H1 (cell line): ENCODE data around the gene FAIM2. TPM values are rescaled to one million over a fixed set of nuclear protein-coding genes. Genes with fewer than 3 reads are reported as not detected.

Experiments
- CTCF ChIA-PET: fragments of 300-600 bp; sonication (Branson Sonifier 250); formaldehyde crosslinking; loops from one replicate; lab custom pipeline; 2021; ENCODE audit not compliant: partially characterized antibody; lab: Charles Lee
- POLR2A ChIA-PET: fragments of 300-600 bp; sonication (Branson Sonifier 250); formaldehyde crosslinking; loops from one replicate; lab custom pipeline; 2021; ENCODE audit warnings: inconsistent platforms; ENCODE audit not compliant: partially characterized antibody; lab: Charles Lee
- DNase-seq, 2 experiments: peaks; one replicate each; pipeline versions ENCODE4 v3.0.0 to v3.0.0-alpha.2; 2010 to 2022; ENCODE audit warnings: low spot score in 2 of 2, low read depth in 1 of 2, mixed read lengths in 1 of 2
- FAIRE-seq: peaks from 2 replicates; lab custom pipeline; 2011; peaks lifted over from hg19 to GRCh38; lab: Jason Lieb, UNC
- H2AFZ ChIP-seq: 2 replicates; pipeline ENCODE4 v1.8.1; 2012; ENCODE audit warnings: low read length, inconsistent platforms
- H2AK5ac ChIP-seq: 2 replicates; pipeline ENCODE4 v1.6.1; 2013; ENCODE audit warnings: low read depth, low read length
- H2BK120ac ChIP-seq: replicated peaks from 2 replicates; pipeline ENCODE3; 2013; ENCODE audit warnings: low read depth, low read length, inconsistent platforms
- H2BK12ac ChIP-seq: 2 replicates; pipeline ENCODE4 v1.6.1; 2013; ENCODE audit warnings: low read depth, low read length
- H2BK15ac ChIP-seq: 2 replicates; pipeline ENCODE4 v1.6.1; 2013; ENCODE audit warnings: low read length
- H2BK20ac ChIP-seq: 2 replicates; pipeline ENCODE4 v1.6.1; 2013; ENCODE audit warnings: low read length
- H2BK5ac ChIP-seq: 2 replicates; pipeline ENCODE4 v1.6.1; 2013; ENCODE audit warnings: low read depth, low read length
- H3K14ac ChIP-seq: 2 replicates; pipeline ENCODE4 v1.6.1; 2013; ENCODE audit warnings: inconsistent platforms; ENCODE audit not compliant: insufficient read length
- H3K18ac ChIP-seq: 2 replicates; pipeline ENCODE4 v1.6.1; 2013; ENCODE audit warnings: low read length; ENCODE audit errors: extremely low read depth
- H3K23ac ChIP-seq: 2 replicates; pipeline ENCODE4 v1.6.1; 2013; ENCODE audit warnings: inconsistent platforms; ENCODE audit not compliant: insufficient read length
- H3K23me2 ChIP-seq: 2 replicates; pipeline ENCODE4 v1.6.1; 2013; ENCODE audit warnings: low read depth, low read length
- H3K27ac ChIP-seq: 2 replicates; pipeline ENCODE4 v1.6.1; 2011; ENCODE audit warnings: low read depth, low read length, inconsistent platforms
- H3K27me3 ChIP-seq, 4 experiments: replicated peaks in 1 of 4; 1 replicate in 1 of 4; 2 replicates in 3 of 4; pipeline versions ENCODE4 v1.6.1 to v1.8.1; 2011 to 2013; ENCODE audit warnings: low read length in 3 of 4, mild to moderate bottlenecking in 3 of 4, inconsistent platforms in 2 of 4, mixed read lengths in 2 of 4, moderate library complexity in 1 of 4; ENCODE audit not compliant: control insufficient read depth in 3 of 4, insufficient read depth in 3 of 4; ENCODE audit errors: extremely low read depth in 1 of 4
- H3K36me3 ChIP-seq, 4 experiments: 2 replicates each; pipeline versions ENCODE4 v1.6.1 to v1.8.1; 2011 to 2013; ENCODE audit warnings: mild to moderate bottlenecking in 4 of 4, low read length in 3 of 4, moderate library complexity in 2 of 4, control low read depth in 1 of 4, inconsistent platforms in 1 of 4; ENCODE audit not compliant: insufficient read depth in 4 of 4, control insufficient read depth in 2 of 4
- H3K4ac ChIP-seq: replicated peaks from 2 replicates; pipeline ENCODE3; 2013; ENCODE audit warnings: low read length, low read depth, mixed read lengths, inconsistent platforms; ENCODE audit not compliant: insufficient read length
- H3K4me1 ChIP-seq, 4 experiments: replicated peaks in 1 of 4; 1 replicate in 1 of 4; 2 replicates in 3 of 4; pipeline versions ENCODE4 v1.6.1 to v1.8.1; 2011 to 2013; ENCODE audit warnings: low read length in 3 of 4, inconsistent platforms in 2 of 4, mixed read lengths in 1 of 4; ENCODE audit not compliant: insufficient read depth in 4 of 4, control insufficient read depth in 3 of 4
- H3K4me2 ChIP-seq, 2 experiments: 2 replicates each; pipeline versions ENCODE4 v1.6.1 to v1.8.1; 2011 to 2013; ENCODE audit warnings: low read depth in 2 of 2, low read length in 2 of 2, control low read depth in 1 of 2, inconsistent platforms in 1 of 2, mild to moderate bottlenecking in 1 of 2; ENCODE audit not compliant: insufficient read depth in 1 of 2
- H3K4me3 ChIP-seq, 4 experiments: fragments of 200-600, 300-600 bp in 1 of 4; sonication (generic), shearing (Covaris generic), sonication (Bioruptor Twin) in 1 of 4; 2 replicates each; pipeline versions ENCODE4 v1.5.1 to v1.8.1; 2011 to 2016; ENCODE audit warnings: low read length in 4 of 4, low read depth in 3 of 4, control low read depth in 2 of 4, inconsistent platforms in 2 of 4, mild to moderate bottlenecking in 2 of 4, mixed read lengths in 1 of 4, moderate library complexity in 1 of 4; ENCODE audit not compliant: insufficient read depth in 2 of 4; ENCODE audit errors: extremely low read depth in 1 of 4
- H3K56ac ChIP-seq: replicated peaks from 2 replicates; pipeline ENCODE3; 2013; ENCODE audit warnings: low read depth, mild to moderate bottlenecking, mixed read lengths, low read length, inconsistent platforms; ENCODE audit not compliant: insufficient read length
- H3K79me1 ChIP-seq: 2 replicates; pipeline ENCODE4 v1.6.1; 2013; ENCODE audit warnings: low read depth, low read length, control low read depth
- H3K79me2 ChIP-seq, 2 experiments: 2 replicates each; pipeline versions ENCODE4 v1.6.1 to v1.8.1; 2012 to 2013; ENCODE audit warnings: low read length in 2 of 2, mild to moderate bottlenecking in 2 of 2, inconsistent platforms in 1 of 2; ENCODE audit not compliant: insufficient read depth in 2 of 2, control insufficient read depth in 1 of 2
- H3K9ac ChIP-seq, 4 experiments: replicated peaks in 1 of 4; 1 replicate in 1 of 4; 2 replicates in 3 of 4; pipeline versions ENCODE4 v1.6.1 to v1.8.1; 2011 to 2013; ENCODE audit warnings: low read depth in 3 of 4, low read length in 3 of 4, control low read depth in 2 of 4, mild to moderate bottlenecking in 2 of 4, moderate library complexity in 2 of 4, inconsistent platforms in 1 of 4; ENCODE audit errors: extremely low read depth in 1 of 4
- H3K9me3 ChIP-seq, 2 experiments: 2 replicates each; pipeline versions ENCODE4 v1.6.1 to v1.8.1; 2012 to 2013; ENCODE audit warnings: mild to moderate bottlenecking in 2 of 2, moderate library complexity in 2 of 2, control low read depth in 1 of 2, inconsistent platforms in 1 of 2, low read depth in 1 of 2, low read length in 1 of 2, mixed read lengths in 1 of 2; ENCODE audit not compliant: insufficient read depth in 2 of 2
- H4K20me1 ChIP-seq, 2 experiments: replicated peaks in 1 of 2; 2 replicates each; pipeline versions ENCODE3 to v1.8.1; 2011 to 2013; ENCODE audit warnings: inconsistent platforms in 2 of 2, low read length in 2 of 2, mild to moderate bottlenecking in 1 of 2; ENCODE audit not compliant: insufficient read depth in 2 of 2, control insufficient read depth in 1 of 2
- H4K5ac ChIP-seq: 2 replicates; pipeline ENCODE4 v1.6.1; 2013; ENCODE audit warnings: low read length, low read depth, mixed read lengths, inconsistent platforms; ENCODE audit not compliant: insufficient read length
- H4K8ac ChIP-seq: 2 replicates; pipeline ENCODE4 v1.8.0; 2013; ENCODE audit warnings: mild to moderate bottlenecking, moderate library complexity, low read length, inconsistent platforms; ENCODE audit not compliant: insufficient read depth; ENCODE audit errors: extremely low read depth
- H4K91ac ChIP-seq: replicated peaks from 2 replicates; pipeline ENCODE3; 2013; ENCODE audit warnings: low read length, mixed read lengths, inconsistent platforms; ENCODE audit not compliant: insufficient read length
- CHD1 ChIP-seq: IDR thresholded peaks from 2 replicates; pipeline ENCODE4 v1.6.1; 2012; ENCODE audit warnings: low read depth, low read length, improper control_type of control experiment
- CHD2 ChIP-seq: IDR thresholded peaks from 2 replicates; pipeline ENCODE4 v1.6.1; 2012; ENCODE audit warnings: low read length, improper control_type of control experiment
- FOSL1 ChIP-seq: IDR thresholded peaks from 2 replicates; pipeline ENCODE4 v1.6.1; 2011; ENCODE audit warnings: mild to moderate bottlenecking, low read depth, low read length, moderate library complexity; ENCODE audit not compliant: insufficient read depth
- GTF2F1 ChIP-seq: IDR thresholded peaks from 2 replicates; pipeline ENCODE4 v1.6.1; 2012; ENCODE audit warnings: low read depth, low read length, improper control_type of control experiment, borderline replicate concordance
- HDAC6 ChIP-seq: IDR thresholded peaks from one replicate; pipeline ENCODE4 v1.7.1; 2012; ENCODE audit warnings: low read depth, mild to moderate bottlenecking, inconsistent platforms, low read length, moderate library complexity
- JUND ChIP-seq: IDR thresholded peaks from 2 replicates; pipeline ENCODE4 v1.6.1; 2011; ENCODE audit warnings: mild to moderate bottlenecking, improper control_type of control experiment, low read length
- NANOG ChIP-seq: IDR thresholded peaks from 2 replicates; pipeline ENCODE4 v1.6.1; 2011; ENCODE audit warnings: low read length, low read depth, mild to moderate bottlenecking, inconsistent platforms; ENCODE audit not compliant: insufficient read depth, poor library complexity, severe bottlenecking
- NRF1 ChIP-seq: IDR thresholded peaks from 2 replicates; pipeline ENCODE4 v1.6.1; 2011; ENCODE audit warnings: mild to moderate bottlenecking, low read depth, low read length, improper control_type of control experiment
- RFX5 ChIP-seq: IDR thresholded peaks from 2 replicates; pipeline ENCODE4 v1.6.1; 2011; ENCODE audit warnings: low read depth, low read length, improper control_type of control experiment, borderline replicate concordance
- RXRA ChIP-seq: IDR thresholded peaks from 2 replicates; pipeline ENCODE4 v1.6.1; 2011; ENCODE audit warnings: low read depth, mild to moderate bottlenecking, low read length, moderate library complexity; ENCODE audit not compliant: insufficient read depth
- SIX5 ChIP-seq: IDR thresholded peaks from 2 replicates; pipeline ENCODE4 v1.6.1; 2011; ENCODE audit warnings: mild to moderate bottlenecking, low read depth, low read length
- SRF ChIP-seq: IDR thresholded peaks from 2 replicates; pipeline ENCODE4 v1.6.1; 2011; ENCODE audit warnings: mild to moderate bottlenecking, low read depth, low read length, moderate library complexity
- SUZ12 ChIP-seq: fragments of 200-600 bp; sonication (generic); IDR thresholded peaks from 2 replicates; pipeline ENCODE4 v1.6.1; 2012; ENCODE audit warnings: mild to moderate bottlenecking, inconsistent platforms, low read length, moderate library complexity, mixed read lengths
- TCF12 ChIP-seq: IDR thresholded peaks from 2 replicates; pipeline ENCODE4 v1.6.1; 2011; ENCODE audit warnings: low read depth, mild to moderate bottlenecking, low read length
- ZNF274 ChIP-seq: IDR thresholded peaks from 2 replicates; pipeline ENCODE4 v1.7.0; 2012; ENCODE audit warnings: low read length, borderline replicate concordance; ENCODE audit errors: extremely low read depth
- WGBS, 2 experiments: shearing (Covaris generic) in 1 of 2; methylation state at CpG; one replicate each; pipeline versions ENCODE4 v1.1.6 to v1.1.7; 2013 to 2015; ENCODE audit warnings: low lambda C conversion rate in 2 of 2, mixed read lengths in 2 of 2, inconsistent platforms in 1 of 2, low coverage in 1 of 2, missing lambda C conversion rate in 1 of 2; ENCODE audit not compliant: insufficient replicate concordance in 2 of 2, insufficient coverage in 1 of 2, insufficient read length in 1 of 2; ENCODE audit errors: extremely low coverage in 1 of 2, missing lambda C conversion rate in 1 of 2; 5-methylcytosine and 5-hydroxymethylcytosine counted together
- polyA plus RNA-seq, 7 experiments: library from polyadenylated mRNA; depleted of rRNA in 3 of 7; stranded (reverse) in 5 of 7; unstranded in 2 of 7; fragments of >200 nt in 5 of 7; fragments of 200-250 nt in 2 of 7; gene quantifications; 1 replicate in 5 of 7; 2 replicates in 1 of 7; 4 replicates in 1 of 7; pipeline versions ENCODE4 v1.2.1 to v1.2.3, GENCODE V29; 2011 to 2013; ENCODE audit warnings: missing spikeins in 2 of 7, mixed read lengths in 2 of 7
- total RNA-seq: library from RNA; stranded (reverse); fragmentation: NEBNext Ultra II Directional; extraction: Animal tissue kit (Norgen Biotek cat#: 25700); gene quantifications from 2 replicates; pipeline ENCODE4 v1.2.1, GENCODE V29; 2021

Gene FAIM2
- total and polyA plus RNA-seq, 2 of the 8 experiments (the other 6 are each of a cell fraction or from before 2014, with no cell fraction given) = 0.89 to 1.3 TPM

- WGBS, 2 experiments = 73% methylated on average over 1 of the region's 1 CpG; no CpG with 5 or more reads in 1 of the 2 experiments
- Histone ChIP-seq H3K23ac (no peak overlapping the region), H4K5ac (no peak overlapping the region), H3K9me3 (no peaks in the 10 kb centered on the region), H3K27me3 (no peaks in the 10 kb centered on the region), H3K18ac (no peak overlapping the region), H2BK20ac (no peak overlapping the region), H3K4me1 (peaks cover 10 to 32% (median 18%) of the 10 kb centered on the region in 4 experiments), H4K8ac (no peak overlapping the region), H2AFZ (no peak overlapping the region), H3K9ac (no peak overlapping the region), H3K14ac (no peak overlapping the region), H2AK5ac (no peak overlapping the region), H3K27ac (no peak overlapping the region), H2BK15ac (no peak overlapping the region), H4K91ac (no peak overlapping the region), H3K36me3 (peaks cover 0 to 4% (median 0%) of the 10 kb centered on the region in 4 experiments; a peak in 2 of 8 replicates), H3K4ac (no peak overlapping the region), H3K4me2 (no peak overlapping the region), H3K56ac (no peak overlapping the region), H3K23me2 (peaks cover 8% of the 10 kb centered on the region; the same call in 1 of the 2 replicates), H2BK12ac (no peak overlapping the region), H3K79me2 (peaks cover 8 to 56% of the 10 kb centered on the region in 2 experiments; a peak in 3 of 4 replicates), H3K4me3 (no peak overlapping the region), H2BK120ac (no peak overlapping the region), H3K79me1 (peaks cover 17% of the 10 kb centered on the region; the same call in 1 of the 2 replicates), H2BK5ac (no peak overlapping the region), H4K20me1 (peaks cover 15 to 29% of the 10 kb centered on the region in 2 experiments)
- ChIA-PET POLR2A (interaction anchor here (0.6 to 0.8 kb wide), 2 partner anchors 78 to 236 kb away, joined by 3 read pairs; no protein-coding TSS in a partner anchor), CTCF (interaction anchor here (0.6 to 6.0 kb wide), 7 partner anchors 14 to 480 kb away, joined by 3 to 30 read pairs (median 4); no protein-coding TSS in a partner anchor)
- FAIRE-seq = no peak
- DNase-seq = no peak
- TF ChIP-seq CHD2 (no peak), NRF1 (no peak), SRF (no peak), CHD1 (no peak), SIX5 (no peak), RFX5 (no peak), RXRA (no peak), ZNF274 (no peak), JUND (no peak), TCF12 (no peak), FOSL1 (no peak), HDAC6 (no peak), NANOG (no peak), SUZ12 (no peak), GTF2F1 (no peak)
These were observed 80.3 kb downstream of the FAIM2 start for GRCh38 chr12:49823350-49823749.
